Coronary artery (tissue), 2 donors: ENCODE measurements around the gene ARHGAP45.

Source experiments
- DNase-seq: peaks from one replicate; pipeline ENCODE4 v3.0.0-alpha.2; 2017; ENCODE audit warnings: low spot score
- H3K27ac ChIP-seq, 2 donors: fragments of 200-600 bp; sonication (generic); one replicate each; pipeline ENCODE4 v1.5.1; 2016 to 2019
- H3K4me3 ChIP-seq: fragments of 200-600 bp; sonication (generic); 2 replicates; pipeline ENCODE4 v1.5.1; 2016; ENCODE audit warnings: mild to moderate bottlenecking, moderate library complexity
- TF ChIP-seq, protein P1 (sequence below): fragments of 200-600 bp; sonication (generic); IDR thresholded peaks from one replicate; pipeline ENCODE4 v1.5.1; 2019; ENCODE audit warnings: antibody characterized with exemption

The ARHGAP45 gene

DNA sequence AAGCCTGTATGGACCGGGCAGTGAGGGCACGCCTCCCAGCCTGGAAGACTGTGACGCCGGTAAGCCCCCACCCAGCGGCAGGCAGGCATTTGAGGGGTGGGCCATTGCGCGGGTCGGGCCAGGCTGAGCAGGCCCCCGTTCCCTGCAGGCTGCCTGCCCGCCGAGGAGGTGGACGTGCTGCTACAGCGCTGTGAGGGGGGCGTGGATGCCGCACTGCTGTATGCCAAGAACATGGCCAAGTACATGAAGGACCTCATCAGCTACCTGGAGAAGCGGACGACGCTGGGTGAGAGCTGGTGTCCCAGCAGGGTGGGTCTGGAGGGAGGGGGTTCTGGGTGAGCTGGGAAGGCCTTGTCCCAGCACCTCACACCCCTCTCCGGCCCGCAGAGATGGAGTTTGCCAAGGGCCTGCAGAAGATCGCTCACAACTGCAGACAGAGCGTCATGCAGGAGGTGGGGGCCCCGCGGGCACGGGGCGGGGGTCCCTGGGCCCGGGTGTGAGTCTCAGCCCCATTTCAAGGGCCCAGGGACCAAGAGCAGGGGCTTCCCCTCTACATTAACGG lies 7.1 kb downstream of the ARHGAP45 start:
- TF ChIP-seq, protein P1, sequence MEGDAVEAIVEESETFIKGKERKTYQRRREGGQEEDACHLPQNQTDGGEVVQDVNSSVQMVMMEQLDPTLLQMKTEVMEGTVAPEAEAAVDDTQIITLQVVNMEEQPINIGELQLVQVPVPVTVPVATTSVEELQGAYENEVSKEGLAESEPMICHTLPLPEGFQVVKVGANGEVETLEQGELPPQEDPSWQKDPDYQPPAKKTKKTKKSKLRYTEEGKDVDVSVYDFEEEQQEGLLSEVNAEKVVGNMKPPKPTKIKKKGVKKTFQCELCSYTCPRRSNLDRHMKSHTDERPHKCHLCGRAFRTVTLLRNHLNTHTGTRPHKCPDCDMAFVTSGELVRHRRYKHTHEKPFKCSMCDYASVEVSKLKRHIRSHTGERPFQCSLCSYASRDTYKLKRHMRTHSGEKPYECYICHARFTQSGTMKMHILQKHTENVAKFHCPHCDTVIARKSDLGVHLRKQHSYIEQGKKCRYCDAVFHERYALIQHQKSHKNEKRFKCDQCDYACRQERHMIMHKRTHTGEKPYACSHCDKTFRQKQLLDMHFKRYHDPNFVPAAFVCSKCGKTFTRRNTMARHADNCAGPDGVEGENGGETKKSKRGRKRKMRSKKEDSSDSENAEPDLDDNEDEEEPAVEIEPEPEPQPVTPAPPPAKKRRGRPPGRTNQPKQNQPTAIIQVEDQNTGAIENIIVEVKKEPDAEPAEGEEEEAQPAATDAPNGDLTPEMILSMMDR = no peak
- Histone ChIP-seq H3K4me3 (peak overlapping the region; percentile 45), H3K27ac (peak overlapping the region in 1 of 2 donors; percentile 16)
- no peak for DNase-seq

DNA sequence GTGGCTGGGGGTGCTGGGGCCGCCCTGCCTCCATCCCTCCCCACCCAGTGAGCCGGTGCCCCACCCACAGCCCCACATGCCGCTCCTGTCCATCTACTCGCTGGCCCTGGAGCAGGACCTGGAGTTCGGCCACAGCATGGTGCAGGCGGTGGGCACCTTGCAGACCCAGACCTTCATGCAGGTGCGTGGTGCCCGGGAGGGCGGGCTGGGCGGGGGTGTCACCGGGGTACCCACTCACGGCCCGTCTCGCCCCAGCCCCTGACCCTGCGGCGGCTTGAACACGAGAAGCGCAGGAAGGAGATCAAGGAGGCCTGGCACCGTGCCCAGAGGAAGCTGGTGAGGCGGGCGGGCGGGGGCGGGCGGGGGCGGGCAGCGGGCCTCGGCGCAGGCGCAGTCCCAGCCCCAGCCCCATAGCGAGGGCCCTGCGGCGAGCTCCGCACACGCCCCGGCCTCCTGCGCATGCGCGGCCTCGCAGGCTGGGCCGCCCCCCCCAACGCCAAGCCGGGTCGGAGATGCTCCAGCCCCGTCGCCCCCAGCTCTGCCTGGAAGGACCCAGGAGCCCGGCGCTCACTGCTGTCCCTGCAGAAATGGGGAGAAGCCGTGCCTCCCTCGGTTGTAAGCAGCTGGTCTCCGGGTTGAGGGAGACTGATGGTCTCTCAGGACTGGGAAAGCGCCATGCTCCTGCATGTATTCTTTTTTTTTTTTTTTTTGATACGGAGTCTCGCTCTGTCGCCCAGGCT lies 7.7 kb downstream of the ARHGAP45 start:
- Histone ChIP-seq H3K4me3 (peak overlapping the region; percentile 45), H3K27ac (peak overlapping the region in 1 of 2 donors; percentile 16)
- DNase-seq = no peak
- TF ChIP-seq, protein P1 = no peak

DNA sequence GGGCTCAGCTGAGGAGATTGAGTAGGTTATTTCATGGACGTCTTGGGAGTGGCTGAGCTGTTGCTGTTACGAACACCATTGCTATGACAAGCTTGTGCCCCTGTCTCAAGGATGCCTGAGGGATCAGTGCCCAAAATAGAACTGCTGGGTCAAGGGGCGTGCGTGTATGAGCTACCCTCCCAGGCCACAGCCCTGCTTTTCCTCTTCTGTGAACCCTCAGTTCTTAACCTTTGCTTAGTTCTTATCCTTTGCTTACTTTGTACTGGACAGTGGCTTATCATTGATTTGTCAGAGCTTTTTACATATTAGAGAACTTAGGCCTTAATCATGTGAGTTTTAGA lies 9.0 kb downstream of the ARHGAP45 start:
- no peak for DNase-seq
- H3K27ac ChIP-seq = no peak overlapping the region
- TF ChIP-seq, protein P1 = no peak
- H3K4me3 ChIP-seq = no peak overlapping the region

DNA sequence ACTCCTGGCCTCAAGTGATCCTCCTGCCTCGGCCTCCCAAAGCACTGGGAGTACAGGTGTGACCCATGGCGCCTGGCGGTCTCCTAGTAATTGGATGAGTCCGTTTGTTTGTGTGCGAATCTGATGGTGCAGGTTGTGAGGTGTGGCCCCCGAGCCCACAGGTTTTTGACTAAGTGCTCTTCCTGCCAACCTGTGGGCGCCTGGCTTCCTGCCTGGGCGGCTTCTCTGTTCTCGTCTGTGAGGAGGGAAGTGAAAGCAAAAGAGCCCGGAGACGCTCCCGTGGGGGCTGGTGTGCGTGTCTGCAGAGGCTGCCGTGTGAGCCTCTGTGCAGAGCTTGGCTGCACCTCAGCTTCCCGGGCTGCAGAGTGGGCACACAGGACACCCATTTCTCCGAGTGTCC lies 10.0 kb downstream of the ARHGAP45 start:
- no peak for DNase-seq
- TF ChIP-seq, protein P1 = no peak
- Histone ChIP-seq H3K27ac (no peak overlapping the region), H3K4me3 (no peak overlapping the region)

DNA sequence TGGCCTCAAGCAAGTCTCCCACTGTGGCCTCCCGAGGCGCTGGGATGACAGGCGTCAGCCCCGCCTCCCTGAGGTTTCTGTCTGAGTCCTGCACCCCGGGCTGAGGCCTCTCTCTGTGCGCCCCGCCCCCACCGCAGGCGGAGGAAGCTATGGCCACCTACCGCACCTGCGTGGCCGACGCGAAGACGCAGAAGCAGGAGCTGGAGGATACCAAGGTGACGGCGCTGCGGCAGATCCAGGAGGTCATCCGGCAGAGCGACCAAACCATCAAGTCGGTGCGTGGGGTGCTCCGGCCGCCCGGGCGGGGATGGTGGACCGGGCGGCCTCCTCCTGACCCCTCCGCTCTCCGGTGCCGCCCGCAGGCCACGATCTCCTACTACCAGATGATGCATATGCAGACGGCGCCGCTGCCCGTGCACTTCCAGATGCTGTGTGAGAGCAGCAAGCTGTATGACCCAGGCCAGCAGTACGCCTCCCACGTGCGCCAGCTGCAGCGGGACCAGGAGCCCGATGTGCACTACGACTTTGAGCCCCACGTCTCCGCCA lies 12.7 kb downstream of the ARHGAP45 start:
- DNase-seq = no peak
- H3K27ac ChIP-seq = no peak overlapping the region
- no peak overlapping the region for H3K4me3 ChIP-seq
- TF ChIP-seq, protein P1 = no peak

DNA sequence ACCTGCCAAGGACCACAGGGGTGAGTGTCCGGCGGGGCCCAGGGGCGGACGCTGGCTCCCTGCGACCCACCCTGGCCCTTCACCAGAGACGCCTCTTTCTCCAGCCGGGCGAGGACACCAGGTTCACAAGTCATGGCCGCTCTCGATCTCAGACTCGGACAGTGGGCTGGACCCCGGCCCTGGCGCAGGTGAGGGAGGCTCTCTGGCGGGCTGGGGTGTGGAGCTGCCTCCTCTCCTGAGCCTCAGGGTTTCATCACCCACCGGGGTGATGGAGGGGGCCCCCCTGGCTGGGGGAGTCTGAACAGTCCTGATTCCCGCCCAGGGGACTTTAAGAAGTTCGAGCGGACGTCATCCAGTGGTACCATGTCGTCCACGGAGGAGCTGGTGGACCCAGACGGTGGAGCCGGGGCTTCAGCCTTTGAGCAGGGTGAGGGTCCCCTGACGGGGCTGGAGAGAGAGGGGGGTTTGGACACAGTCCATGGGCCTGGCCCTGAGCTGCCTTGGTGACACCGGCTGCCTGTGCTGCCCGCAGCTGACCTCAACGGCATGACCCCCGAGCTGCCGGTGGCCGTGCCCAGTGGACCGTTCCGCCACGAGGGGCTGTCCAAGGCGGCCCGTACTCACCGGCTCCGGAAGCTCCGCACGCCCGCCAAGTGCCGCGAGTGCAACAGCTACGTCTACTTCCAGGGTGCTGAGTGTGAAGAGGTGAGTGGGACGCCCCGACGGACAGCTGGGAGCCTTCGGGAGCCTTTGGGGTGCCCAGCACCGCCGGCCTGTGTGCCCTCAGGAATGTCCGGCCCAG lies 13.6 kb downstream of the ARHGAP45 start:
- no peak overlapping the region for H3K4me3 ChIP-seq
- no peak overlapping the region for H3K27ac ChIP-seq
- DNase-seq = no peak
- TF ChIP-seq, protein P1 = no peak
